ENCODE measurements around the gene TRABD2A. TPM values are rescaled to one million over a fixed set of nuclear protein-coding genes. Genes with fewer than 3 reads are reported as not detected.

TRABD2A gene
- total RNA-seq, 3 donors from 2014 or later (not counting 1 experiment from before 2014, with no cell fraction given): 1.4 to 6.3 (median 6.3) TPM

- H3K4me1 Mint-ChIP-seq: peaks cover 72 to 73% of the 10 kb centered on the region in 2 donors
- WGBS (ENCODE audit: insufficient coverage): 79% methylated on average over 2 of the region's 2 CpGs
- TF ChIP-seq, protein P1, sequence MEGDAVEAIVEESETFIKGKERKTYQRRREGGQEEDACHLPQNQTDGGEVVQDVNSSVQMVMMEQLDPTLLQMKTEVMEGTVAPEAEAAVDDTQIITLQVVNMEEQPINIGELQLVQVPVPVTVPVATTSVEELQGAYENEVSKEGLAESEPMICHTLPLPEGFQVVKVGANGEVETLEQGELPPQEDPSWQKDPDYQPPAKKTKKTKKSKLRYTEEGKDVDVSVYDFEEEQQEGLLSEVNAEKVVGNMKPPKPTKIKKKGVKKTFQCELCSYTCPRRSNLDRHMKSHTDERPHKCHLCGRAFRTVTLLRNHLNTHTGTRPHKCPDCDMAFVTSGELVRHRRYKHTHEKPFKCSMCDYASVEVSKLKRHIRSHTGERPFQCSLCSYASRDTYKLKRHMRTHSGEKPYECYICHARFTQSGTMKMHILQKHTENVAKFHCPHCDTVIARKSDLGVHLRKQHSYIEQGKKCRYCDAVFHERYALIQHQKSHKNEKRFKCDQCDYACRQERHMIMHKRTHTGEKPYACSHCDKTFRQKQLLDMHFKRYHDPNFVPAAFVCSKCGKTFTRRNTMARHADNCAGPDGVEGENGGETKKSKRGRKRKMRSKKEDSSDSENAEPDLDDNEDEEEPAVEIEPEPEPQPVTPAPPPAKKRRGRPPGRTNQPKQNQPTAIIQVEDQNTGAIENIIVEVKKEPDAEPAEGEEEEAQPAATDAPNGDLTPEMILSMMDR (IDR thresholded peaks at IDR 0.05): no peak
- no peaks in the 10 kb centered on the region for H3K36me3 ChIP-seq (ENCODE audit: control insufficient read depth, insufficient read depth, low read length)
- H3K4me3 ChIP-seq (ENCODE audit: low read length): no peak overlapping the region
- ATAC-seq (peak in 1 of 3 donors; percentile 22), DNase-seq (peak in 1 of 2 donors; percentile 36)
- intact Hi-C loops (cut with micrococcal nuclease): loop anchor here (2.0 kb wide), 1 partner anchor 64 kb away; no protein-coding TSS in a partner anchor
- H3K4me3 Mint-ChIP-seq: peak overlapping the region; percentile 57
- no peaks in the 10 kb centered on the region for H3K36me3 Mint-ChIP-seq
- peaks cover 77% of the 10 kb centered on the region for H3K4me1 ChIP-seq (ENCODE audit: control insufficient read depth, insufficient read depth, low read length)
- peak overlapping the region; percentile 83 for H3K27ac ChIP-seq (ENCODE audit: low read length)
- H3K27me3 ChIP-seq (ENCODE audit: control insufficient read depth, insufficient read depth, low read length): no peaks in the 10 kb centered on the region
- no peaks in the 10 kb centered on the region for H3K9me3 Mint-ChIP-seq
- no peaks in the 10 kb centered on the region for H3K9me3 ChIP-seq (ENCODE audit: control insufficient read depth, insufficient read depth, low read length)
- H3K27ac Mint-ChIP-seq: peak overlapping the region; percentile 88 to 95
- no peaks in the 10 kb centered on the region for H3K27me3 Mint-ChIP-seq (ENCODE audit: low read depth in 2 of 2)
Observed at GRCh38 chr2:84846741-84847142, 34.1 kb downstream of the TRABD2A start.

GRCh38 chr2:84846041-84846663 lies 34.7 kb downstream of the TRABD2A start:
- Histone ChIP-seq H3K36me3 (ENCODE audit: control insufficient read depth, insufficient read depth, low read length) (no peaks in the 10 kb centered on the region), H3K27me3 (ENCODE audit: control insufficient read depth, insufficient read depth, low read length) (no peaks in the 10 kb centered on the region), H3K4me3 (ENCODE audit: low read length) (no peak overlapping the region), H3K4me1 (ENCODE audit: control insufficient read depth, insufficient read depth, low read length) (peaks cover 83% of the 10 kb centered on the region), H3K27ac (ENCODE audit: low read length) (peak overlapping the region; percentile 83), H3K9me3 (ENCODE audit: control insufficient read depth, insufficient read depth, low read length) (no peaks in the 10 kb centered on the region)
- Mint-ChIP-seq H3K4me1 (peaks cover 66 to 68% of the 10 kb centered on the region in 2 donors), H3K27ac (peak overlapping the region; percentile 88 to 95), H3K36me3 (no peaks in the 10 kb centered on the region), H3K4me3 (peak overlapping the region; percentile 57), H3K9me3 (no peaks in the 10 kb centered on the region), H3K27me3 (ENCODE audit: low read depth in 2 of 2) (no peaks in the 10 kb centered on the region)
- DNase-seq (peak in 1 of 2 donors; percentile 82), ATAC-seq (peak; percentile 63 to 72 (median 65))
- TF ChIP-seq, protein P1 (IDR thresholded peaks at IDR 0.05): no peak
- WGBS (ENCODE audit: insufficient coverage): 3% methylated on average over 5 of the region's 5 CpGs
- intact Hi-C loops (cut with micrococcal nuclease): loop anchor here (2.0 kb wide), 1 partner anchor 63 kb away; no protein-coding TSS in a partner anchor

- peak in 1 of 2 donors; percentile 43 for DNase-seq
- no peak for ATAC-seq
- H3K4me3 Mint-ChIP-seq: peak overlapping the region; percentile 28
- H3K27me3 Mint-ChIP-seq (ENCODE audit: low read depth in 2 of 2): no peaks in the 10 kb centered on the region
- Histone ChIP-seq H3K27me3 (ENCODE audit: control insufficient read depth, insufficient read depth, low read length) (no peaks in the 10 kb centered on the region), H3K36me3 (ENCODE audit: control insufficient read depth, insufficient read depth, low read length) (no peaks in the 10 kb centered on the region), H3K4me3 (ENCODE audit: low read length) (no peak overlapping the region), H3K27ac (ENCODE audit: low read length) (peak overlapping the region; percentile 83), H3K9me3 (ENCODE audit: control insufficient read depth, insufficient read depth, low read length) (no peaks in the 10 kb centered on the region), H3K4me1 (ENCODE audit: control insufficient read depth, insufficient read depth, low read length) (peaks cover 76% of the 10 kb centered on the region)
- peak overlapping the region; percentile 88 to 95 for H3K27ac Mint-ChIP-seq
- WGBS (ENCODE audit: insufficient coverage): 92% methylated on average over 8 of the region's 8 CpGs
- H3K9me3 Mint-ChIP-seq: no peaks in the 10 kb centered on the region
- H3K4me1 Mint-ChIP-seq: peaks cover 49 to 55% of the 10 kb centered on the region in 2 donors
- no peaks in the 10 kb centered on the region for H3K36me3 Mint-ChIP-seq
- TF ChIP-seq, protein P1 (IDR thresholded peaks at IDR 0.05): no peak
- intact Hi-C loops (cut with micrococcal nuclease): no loop called here
Observed at GRCh38 chr2:84844141-84844540, 36.7 kb downstream of the TRABD2A start.

Measured in natural killer cell (primary cell).